Left ventricle myocardium superior (tissue), 1 donor: ENCODE measurements around the gene MTFMT. TPM values are rescaled to one million over a fixed set of nuclear protein-coding genes. Genes with fewer than 3 reads are reported as not detected.

Experiments
- total RNA-seq: library from RNA; stranded (reverse); fragmentation: NEBNext Ultra II Directional; extraction: Animal tissue kit (Norgen Biotek cat#: 25700); gene quantifications from one replicate; pipeline ENCODE4 v1.2.1, GENCODE V29; 2021
- donor health status: DM: no; HTN: yes; CAD: no; lungs with severe emphysema.

MTFMT gene
- total RNA-seq, 1 donor from 2014 or later, result 20.4 TPM

Other genes starting within 250 kb of the MTFMT start
- gene PIF1, start 204.0 kb downstream of the MTFMT start, total RNA-seq, result 0.42 TPM
- 8.5 TPM for gene PLEKHO2, start 187.7 kb downstream of the MTFMT start, total RNA-seq
- 1.3 TPM for gene ANKDD1A, start 117.7 kb downstream of the MTFMT start, total RNA-seq
- gene SPG21, start 39.7 kb downstream of the MTFMT start, total RNA-seq, result 47.8 TPM
- gene SLC51B, start 15.7 kb upstream of the MTFMT start, total RNA-seq, result not detected
- 18.9 TPM for gene RASL12, start 38.4 kb upstream of the MTFMT start, total RNA-seq
- 10.6 TPM for gene KBTBD13, start 47.1 kb upstream of the MTFMT start, total RNA-seq
- gene UBAP1L, start 85.6 kb upstream of the MTFMT start, total RNA-seq, result 1.3 TPM
- gene PDCD7, start 104.2 kb upstream of the MTFMT start, total RNA-seq, result 15.8 TPM
- gene CLPX, start 155.7 kb upstream of the MTFMT start, total RNA-seq, result 58.3 TPM
- 7.8 TPM for gene CILP, start 181.8 kb upstream of the MTFMT start, total RNA-seq